CD4-positive, CD25-positive, alpha-beta regulatory T cell (primary cell): ENCODE measurements around the gene FMNL2. TPM values are rescaled to one million over a fixed set of nuclear protein-coding genes. Genes with fewer than 3 reads are reported as not detected.

ENCODE experiments used
- ATAC-seq, 2 donors: fragments of 150-1000 bp; cut with Tn5 transposase; one replicate each; pipeline ENCODE4 v1.10.0; 2021; ENCODE audit warnings: low read depth in 2 of 2, moderate number of reproducible peaks in 2 of 2, moderate library complexity in 1 of 2
- DNase-seq, 3 donors: peaks; one replicate each; pipeline versions ENCODE4 v3.0.0 to v3.0.0-alpha.2; 2012 to 2022; ENCODE audit warnings: mixed read lengths in 1 of 3
- H3K27ac ChIP-seq: one replicate; pipeline ENCODE4 v1.7.0; 2013; ENCODE audit warnings: mild to moderate bottlenecking, low read length; ENCODE audit not compliant: insufficient read depth, poor library complexity, severe bottlenecking
- H3K27me3 ChIP-seq: one replicate; pipeline ENCODE4 v1.7.0; 2013; ENCODE audit warnings: low read length; ENCODE audit not compliant: control insufficient read depth, insufficient read depth
- H3K36me3 ChIP-seq: one replicate; pipeline ENCODE4 v1.7.0; 2013; ENCODE audit warnings: mild to moderate bottlenecking, low read length, moderate library complexity; ENCODE audit not compliant: control insufficient read depth, insufficient read depth
- H3K4me1 ChIP-seq: 2 replicates; pipeline ENCODE4 v1.7.0; 2013; ENCODE audit warnings: mild to moderate bottlenecking, low read length; ENCODE audit not compliant: insufficient read depth, control insufficient read depth, poor library complexity, severe bottlenecking
- H3K4me3 ChIP-seq: one replicate; pipeline ENCODE4 v1.7.0; 2013; ENCODE audit warnings: low read depth, mild to moderate bottlenecking, low read length, moderate library complexity
- H3K9me3 ChIP-seq, 2 experiments: 1 replicate in 1 of 2; 2 replicates in 1 of 2; pipeline ENCODE4 v1.7.0; 2013; ENCODE audit warnings: low read length in 2 of 2, mild to moderate bottlenecking in 1 of 2, moderate library complexity in 1 of 2; ENCODE audit not compliant: control insufficient read depth in 2 of 2
- H3K27ac Mint-ChIP-seq, 3 donors: one replicate each; pipeline ENCODE4 v1.8.0; 2020 to 2022; ENCODE audit warnings: mild to moderate bottlenecking in 3 of 3, mixed read lengths in 3 of 3, moderate library complexity in 2 of 3
- H3K27me3 Mint-ChIP-seq: one replicate; pipeline ENCODE4 v1.8.0; 2022; ENCODE audit warnings: mild to moderate bottlenecking, mixed read lengths
- H3K36me3 Mint-ChIP-seq: one replicate; pipeline ENCODE4 v1.8.0; 2020; ENCODE audit warnings: mixed read lengths
- H3K4me1 Mint-ChIP-seq, 4 donors: one replicate each; pipeline ENCODE4 v1.8.0; 2020 to 2022; ENCODE audit warnings: mixed read lengths in 4 of 4, mild to moderate bottlenecking in 1 of 4
- H3K4me3 Mint-ChIP-seq, 4 donors: one replicate each; pipeline ENCODE4 v1.8.0; 2020 to 2022; ENCODE audit warnings: mild to moderate bottlenecking in 4 of 4, mixed read lengths in 4 of 4, moderate library complexity in 3 of 4
- H3K9me3 Mint-ChIP-seq, 7 donors: one replicate each; pipeline ENCODE4 v1.8.0; 2020 to 2022; ENCODE audit warnings: mixed read lengths in 7 of 7, mild to moderate bottlenecking in 3 of 7, moderate library complexity in 2 of 7
- polyA plus RNA-seq, 4 donors: library from polyadenylated mRNA; unstranded; fragments of 300-500 nt; fragmentation: Illumina TruSeq; gene quantifications; one replicate each; pipeline ENCODE4 v1.2.3, GENCODE V29; 2021
- total RNA-seq: library from RNA; stranded (reverse); gene quantifications from one replicate; pipeline ENCODE4 v1.2.3, GENCODE V29; 2022

The FMNL2 gene
- total and polyA plus RNA-seq, 5 donors from 2014 or later = 0.07 to 0.30 (median 0.14) TPM; not detected in 1

GRCh38 chr2:152367547-152368390 is 32.8 kb downstream of the FMNL2 start:
- no peaks in the 10 kb centered on the region for H3K36me3 ChIP-seq
- no peak overlapping the region for H3K27ac ChIP-seq
- no peaks in the 10 kb centered on the region for H3K4me1 ChIP-seq
- H3K4me3 Mint-ChIP-seq = no peak overlapping the region
- DNase-seq (no peak), ATAC-seq (no peak)
- no peaks in the 10 kb centered on the region for H3K9me3 ChIP-seq
- H3K4me3 ChIP-seq = no peak overlapping the region
- H3K9me3 Mint-ChIP-seq = peaks cover 0 to 1% (median 0%) of the 10 kb centered on the region in 7 donors
- H3K27ac Mint-ChIP-seq = no peak overlapping the region
- no peaks in the 10 kb centered on the region for H3K4me1 Mint-ChIP-seq
- H3K36me3 Mint-ChIP-seq = no peaks in the 10 kb centered on the region
- peaks cover 9% of the 10 kb centered on the region for H3K27me3 Mint-ChIP-seq
- H3K27me3 ChIP-seq = no peaks in the 10 kb centered on the region

- no peak overlapping the region for H3K27ac Mint-ChIP-seq
- Histone ChIP-seq H3K4me1 (no peaks in the 10 kb centered on the region), H3K27ac (no peak overlapping the region), H3K36me3 (no peaks in the 10 kb centered on the region), H3K27me3 (no peaks in the 10 kb centered on the region), H3K9me3 (no peaks in the 10 kb centered on the region), H3K4me3 (no peak overlapping the region)
- H3K36me3 Mint-ChIP-seq = no peaks in the 10 kb centered on the region
- ATAC-seq (no peak), DNase-seq (no peak)
- peaks cover 0 to 1% (median 0%) of the 10 kb centered on the region in 7 donors for H3K9me3 Mint-ChIP-seq
- peaks cover 9% of the 10 kb centered on the region for H3K27me3 Mint-ChIP-seq
- no peak overlapping the region for H3K4me3 Mint-ChIP-seq
- H3K4me1 Mint-ChIP-seq = no peaks in the 10 kb centered on the region
These were observed 34.3 kb downstream of the FMNL2 start for GRCh38 chr2:152369176-152369860.

- H3K4me3 Mint-ChIP-seq = no peak overlapping the region
- no peaks in the 10 kb centered on the region for H3K9me3 ChIP-seq
- no peak for ATAC-seq
- no peaks in the 10 kb centered on the region for H3K27me3 ChIP-seq
- H3K27me3 Mint-ChIP-seq = no peaks in the 10 kb centered on the region
- no peak overlapping the region for H3K27ac Mint-ChIP-seq
- H3K36me3 Mint-ChIP-seq = no peaks in the 10 kb centered on the region
- H3K9me3 Mint-ChIP-seq = peaks cover 0 to 1% (median 0%) of the 10 kb centered on the region in 7 donors
- no peaks in the 10 kb centered on the region for H3K4me1 ChIP-seq
- no peak overlapping the region for H3K27ac ChIP-seq
- no peak for DNase-seq
- H3K36me3 ChIP-seq = no peaks in the 10 kb centered on the region
- H3K4me3 ChIP-seq = no peak overlapping the region
- H3K4me1 Mint-ChIP-seq = no peaks in the 10 kb centered on the region
These were observed 35.8 kb downstream of the FMNL2 start for GRCh38 chr2:152370783-152371182.

- H3K27me3 ChIP-seq = peaks cover 3% of the 10 kb centered on the region
- no peak overlapping the region for H3K27ac ChIP-seq
These were observed 37.5 kb downstream of the FMNL2 start for GRCh38 chr2:152372438-152372984.

GRCh38 chr2:152375174-152375573 is 40.2 kb downstream of the FMNL2 start:
- Histone ChIP-seq H3K4me1 (no peaks in the 10 kb centered on the region), H3K27me3 (peaks cover 3% of the 10 kb centered on the region), H3K9me3 (no peaks in the 10 kb centered on the region), H3K4me3 (no peak overlapping the region), H3K27ac (no peak overlapping the region), H3K36me3 (no peaks in the 10 kb centered on the region)
- no peaks in the 10 kb centered on the region for H3K36me3 Mint-ChIP-seq
- no peaks in the 10 kb centered on the region for H3K4me1 Mint-ChIP-seq
- DNase-seq (no peak), ATAC-seq (no peak)
- no peaks in the 10 kb centered on the region for H3K27me3 Mint-ChIP-seq
- peaks cover 0 to 5% (median 0%) of the 10 kb centered on the region in 7 donors for H3K9me3 Mint-ChIP-seq
- H3K4me3 Mint-ChIP-seq = no peak overlapping the region
- H3K27ac Mint-ChIP-seq = no peak overlapping the region

More at GRCh38 chr2:152372438-152372984, 37.5 kb downstream of the FMNL2 start:
- ATAC-seq = no peak
- H3K27ac Mint-ChIP-seq = no peak overlapping the region
- H3K4me3 ChIP-seq = no peak overlapping the region
- H3K4me1 ChIP-seq = no peaks in the 10 kb centered on the region
- no peaks in the 10 kb centered on the region for H3K4me1 Mint-ChIP-seq
- DNase-seq = no peak
- no peaks in the 10 kb centered on the region for H3K36me3 ChIP-seq
- no peak overlapping the region for H3K4me3 Mint-ChIP-seq
- H3K36me3 Mint-ChIP-seq = no peaks in the 10 kb centered on the region
- peaks cover 0 to 2% (median 0%) of the 10 kb centered on the region in 7 donors for H3K9me3 Mint-ChIP-seq
- no peaks in the 10 kb centered on the region for H3K27me3 Mint-ChIP-seq
- no peaks in the 10 kb centered on the region for H3K9me3 ChIP-seq

- Mint-ChIP-seq H3K4me1 (no peaks in the 10 kb centered on the region), H3K36me3 (no peaks in the 10 kb centered on the region), H3K9me3 (peaks cover 0 to 5% (median 0%) of the 10 kb centered on the region in 7 donors), H3K27ac (no peak overlapping the region), H3K27me3 (no peaks in the 10 kb centered on the region), H3K4me3 (no peak overlapping the region)
- Histone ChIP-seq H3K27me3 (peaks cover 3% of the 10 kb centered on the region), H3K36me3 (no peaks in the 10 kb centered on the region), H3K4me3 (no peak overlapping the region), H3K4me1 (no peaks in the 10 kb centered on the region), H3K27ac (no peak overlapping the region), H3K9me3 (no peaks in the 10 kb centered on the region)
- no peak for DNase-seq
- no peak for ATAC-seq
These were observed 41.4 kb downstream of the FMNL2 start for GRCh38 chr2:152376385-152376784.

- ATAC-seq (no peak), DNase-seq (no peak)
- Mint-ChIP-seq H3K4me1 (no peaks in the 10 kb centered on the region), H3K9me3 (peaks cover 0 to 5% (median 0%) of the 10 kb centered on the region in 7 donors), H3K27ac (no peak overlapping the region), H3K27me3 (no peaks in the 10 kb centered on the region), H3K36me3 (no peaks in the 10 kb centered on the region), H3K4me3 (no peak overlapping the region)
- Histone ChIP-seq H3K9me3 (no peaks in the 10 kb centered on the region), H3K4me1 (no peaks in the 10 kb centered on the region), H3K36me3 (no peaks in the 10 kb centered on the region), H3K27me3 (peaks cover 3% of the 10 kb centered on the region), H3K4me3 (no peak overlapping the region), H3K27ac (no peak overlapping the region)
These were observed 42.0 kb downstream of the FMNL2 start for GRCh38 chr2:152376968-152377367.
